Measurements from ENCODE around the gene SHBG. TPM values are rescaled to one million over a fixed set of nuclear protein-coding genes. Genes with fewer than 3 reads are reported as not detected.
A peak's percentile ranks its signal among the peaks of the same experiment; 100 is the strongest.

The SHBG gene
- total and polyA plus RNA-seq, 4 donors, result 0.16 to 0.63 (median 0.42) TPM

DNA sequence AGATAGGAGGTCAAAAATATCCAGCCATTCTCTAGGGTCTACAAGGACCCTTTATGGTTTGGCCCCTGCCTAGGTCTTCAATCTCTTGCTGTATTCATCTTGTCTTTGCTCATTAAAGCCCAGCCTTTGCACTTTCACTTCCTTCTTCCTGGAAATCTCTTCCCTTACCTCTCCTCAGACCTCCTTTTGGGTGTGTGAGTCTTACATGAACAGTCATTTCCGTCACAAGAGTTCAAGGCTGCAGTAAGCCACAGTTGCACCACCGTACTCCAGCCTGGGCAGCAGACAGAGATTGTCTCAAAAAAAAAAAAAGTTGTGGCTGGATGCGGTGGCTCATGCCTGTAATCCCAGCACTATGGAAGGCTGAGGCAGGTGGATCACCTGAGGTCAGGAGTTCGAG, 14.8 kb downstream of the SHBG start:
- Histone ChIP-seq H3K9ac (ENCODE audit: insufficient read depth in 1 of 2, low read length in 2 of 2) (no peak overlapping the region), H3K36me3 (ENCODE audit: control insufficient read depth in 4 of 4, insufficient read depth in 4 of 4, low read length in 4 of 4) (no peaks in the 10 kb centered on the region), H3K4me1 (ENCODE audit: control insufficient read depth in 5 of 5, insufficient read depth in 5 of 5, low read length in 5 of 5) (peaks cover 0 to 3% (median 0%) of the 10 kb centered on the region in 5 donors), H3K27ac (ENCODE audit: low read depth in 1 of 2, low read length in 1 of 2) (no peak overlapping the region), H3K27me3 (ENCODE audit: control insufficient read depth in 3 of 3, insufficient read depth in 3 of 3, low read length in 2 of 3) (peaks cover 0 to under 1% (median 0%) of the 10 kb centered on the region in 3 donors), H3K9me3 (ENCODE audit: control insufficient read depth in 4 of 4, insufficient read depth in 3 of 4, low read length in 3 of 4) (no peaks in the 10 kb centered on the region), H3K4me3 (no peak overlapping the region)
- 74 to 78% methylated on average over 4 of the region's 4 CpGs for WGBS, 2 donors
- DNase-seq (no peak), ATAC-seq (ENCODE audit: insufficient read depth, low FRiP score) (no peak)
- TF ChIP-seq, protein P1, sequence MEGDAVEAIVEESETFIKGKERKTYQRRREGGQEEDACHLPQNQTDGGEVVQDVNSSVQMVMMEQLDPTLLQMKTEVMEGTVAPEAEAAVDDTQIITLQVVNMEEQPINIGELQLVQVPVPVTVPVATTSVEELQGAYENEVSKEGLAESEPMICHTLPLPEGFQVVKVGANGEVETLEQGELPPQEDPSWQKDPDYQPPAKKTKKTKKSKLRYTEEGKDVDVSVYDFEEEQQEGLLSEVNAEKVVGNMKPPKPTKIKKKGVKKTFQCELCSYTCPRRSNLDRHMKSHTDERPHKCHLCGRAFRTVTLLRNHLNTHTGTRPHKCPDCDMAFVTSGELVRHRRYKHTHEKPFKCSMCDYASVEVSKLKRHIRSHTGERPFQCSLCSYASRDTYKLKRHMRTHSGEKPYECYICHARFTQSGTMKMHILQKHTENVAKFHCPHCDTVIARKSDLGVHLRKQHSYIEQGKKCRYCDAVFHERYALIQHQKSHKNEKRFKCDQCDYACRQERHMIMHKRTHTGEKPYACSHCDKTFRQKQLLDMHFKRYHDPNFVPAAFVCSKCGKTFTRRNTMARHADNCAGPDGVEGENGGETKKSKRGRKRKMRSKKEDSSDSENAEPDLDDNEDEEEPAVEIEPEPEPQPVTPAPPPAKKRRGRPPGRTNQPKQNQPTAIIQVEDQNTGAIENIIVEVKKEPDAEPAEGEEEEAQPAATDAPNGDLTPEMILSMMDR (IDR thresholded peaks at IDR 0.05; ENCODE audit: control extremely low read depth, extremely low read depth), result no peak

DNA sequence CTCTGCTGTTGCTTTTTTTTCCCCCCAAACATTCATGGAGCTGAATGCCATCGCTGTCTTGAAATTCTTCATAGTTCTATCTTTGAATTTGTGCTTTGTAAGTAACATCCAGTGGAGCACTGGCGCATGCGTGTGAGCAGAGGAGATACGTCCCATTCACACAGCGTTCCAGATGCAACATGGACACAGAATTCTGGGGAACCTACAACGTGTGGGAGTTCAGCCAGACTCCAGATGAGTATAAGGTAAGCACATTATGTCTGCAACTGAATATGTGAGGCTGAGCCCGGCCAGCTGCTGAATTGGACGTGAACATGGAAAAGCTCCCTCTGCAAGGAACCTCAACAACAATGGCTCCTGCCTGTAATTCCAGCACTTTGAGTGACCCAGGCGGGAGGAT, 16.5 kb downstream of the SHBG start:
- 75 to 84% methylated on average over 9 of the region's 9 CpGs for WGBS, 2 donors

GRCh38 chr17:7647018-7647417, 17.1 kb downstream of the SHBG start:
- TF ChIP-seq, protein P1 (IDR thresholded peaks at IDR 0.05; ENCODE audit: control extremely low read depth, extremely low read depth), result no peak
- 55 to 56% methylated on average over 4 of the region's 4 CpGs for WGBS, 2 donors
- ATAC-seq (ENCODE audit: insufficient read depth, low FRiP score) (no peak), DNase-seq (no peak)
- no peaks in the 10 kb centered on the region for H3K36me3 ChIP-seq (ENCODE audit: control insufficient read depth in 4 of 4, insufficient read depth in 4 of 4, low read length in 4 of 4)
- H3K27me3 ChIP-seq (ENCODE audit: control insufficient read depth in 3 of 3, insufficient read depth in 3 of 3, low read length in 2 of 3), result peaks cover 0 to 7% (median 0%) of the 10 kb centered on the region in 3 donors
- no peak overlapping the region for H3K9ac ChIP-seq (ENCODE audit: insufficient read depth in 1 of 2, low read length in 2 of 2)
- peaks cover 0 to 15% (median 5%) of the 10 kb centered on the region in 5 donors for H3K4me1 ChIP-seq (ENCODE audit: control insufficient read depth in 5 of 5, insufficient read depth in 5 of 5, low read length in 5 of 5)
- no peak overlapping the region for H3K4me3 ChIP-seq
- H3K9me3 ChIP-seq (ENCODE audit: control insufficient read depth in 4 of 4, insufficient read depth in 3 of 4, low read length in 3 of 4), result no peaks in the 10 kb centered on the region
- H3K27ac ChIP-seq (ENCODE audit: low read depth in 1 of 2, low read length in 1 of 2), result no peak overlapping the region

More for the DNA sequence above, 16.5 kb downstream of the SHBG start:
- Histone ChIP-seq H3K9ac (ENCODE audit: insufficient read depth in 1 of 2, low read length in 2 of 2) (no peak overlapping the region), H3K27me3 (ENCODE audit: control insufficient read depth in 3 of 3, insufficient read depth in 3 of 3, low read length in 2 of 3) (peaks cover 0 to 7% (median 0%) of the 10 kb centered on the region in 3 donors), H3K9me3 (ENCODE audit: control insufficient read depth in 4 of 4, insufficient read depth in 3 of 4, low read length in 3 of 4) (no peaks in the 10 kb centered on the region), H3K36me3 (ENCODE audit: control insufficient read depth in 4 of 4, insufficient read depth in 4 of 4, low read length in 4 of 4) (no peaks in the 10 kb centered on the region), H3K4me3 (no peak overlapping the region), H3K27ac (ENCODE audit: low read depth in 1 of 2, low read length in 1 of 2) (no peak overlapping the region), H3K4me1 (ENCODE audit: control insufficient read depth in 5 of 5, insufficient read depth in 5 of 5, low read length in 5 of 5) (peaks cover 0 to 13% (median 5%) of the 10 kb centered on the region in 5 donors)
- TF ChIP-seq, protein P1 (IDR thresholded peaks at IDR 0.05; ENCODE audit: control extremely low read depth, extremely low read depth), result no peak
- no peak for ATAC-seq (ENCODE audit: insufficient read depth, low FRiP score)
- DNase-seq, result peak; percentile 55 to 69 (median 61)

Measured in lung (tissue), 12 donors.